ENCODE results near the gene CDH26.
"Not testable (repeated sequence)": the region's sequence is repeated elsewhere in the genome, so short reads cannot be mapped to it uniquely, and the experiment has no call there.

CDH26 gene

DNA sequence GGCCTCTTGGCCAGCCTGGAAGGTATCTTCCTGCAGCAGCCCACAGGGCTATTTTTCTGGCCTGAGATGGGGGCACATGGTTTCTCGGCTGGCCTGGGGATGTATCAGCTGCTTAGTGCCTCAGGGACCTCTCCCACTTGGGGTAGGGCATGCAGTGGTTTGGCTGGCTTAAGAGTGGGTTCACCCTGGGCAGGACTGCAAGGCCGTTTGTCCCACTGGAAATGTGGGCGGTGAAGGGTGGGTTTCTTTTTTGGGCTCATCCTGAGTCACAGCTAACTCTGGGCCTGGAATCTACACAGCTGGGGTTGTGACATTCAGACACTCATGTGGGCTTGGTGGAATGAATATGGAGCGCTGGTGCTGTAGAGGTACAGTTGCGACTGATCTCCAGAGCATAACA lies 62.0 kb downstream of the CDH26 start:
- DNase-seq, result no peak

DNA sequence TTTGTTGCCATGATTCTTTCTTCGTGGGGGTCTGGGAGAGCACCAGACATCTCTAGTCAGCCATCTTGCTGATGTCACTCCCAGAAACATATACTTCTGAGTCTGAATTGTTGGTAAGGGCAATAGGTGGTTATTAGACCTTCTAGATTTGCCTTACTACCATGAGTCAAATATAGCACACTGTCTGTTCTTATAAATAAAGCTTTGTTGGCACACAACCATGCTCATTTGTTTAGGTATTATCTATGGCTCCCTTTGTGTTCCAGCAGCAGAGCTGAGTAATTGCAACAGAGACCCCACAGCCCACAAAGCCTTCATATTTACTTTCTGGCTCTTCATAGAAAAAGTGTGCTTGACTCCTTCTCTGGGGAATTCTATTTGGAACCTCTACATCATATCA lies 62.9 kb downstream of the CDH26 start:
- DNase-seq, result no peak

GRCh38 chr20:60022849-60023248 lies 64.6 kb downstream of the CDH26 start:
- DNase-seq, result no peak

DNA sequence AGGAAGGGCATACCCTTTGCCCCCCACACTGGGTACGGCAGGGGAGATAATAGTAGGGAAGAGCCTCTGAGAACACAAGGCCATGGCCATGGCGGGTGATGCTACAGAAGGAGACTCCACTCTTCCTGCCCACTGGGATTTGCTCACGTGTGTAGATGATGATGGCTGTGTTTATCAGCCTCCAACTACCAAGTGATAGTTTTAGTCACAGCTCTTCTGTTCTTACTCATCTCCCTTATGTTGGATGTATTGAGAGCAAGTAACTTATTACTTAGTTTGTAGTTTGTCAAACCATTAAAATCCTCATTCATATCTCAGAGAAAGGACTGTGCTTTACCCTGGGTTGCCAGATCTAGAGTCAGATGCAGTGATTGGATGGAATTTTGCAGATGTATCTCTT lies 66.0 kb downstream of the CDH26 start:
- DNase-seq, result no peak

GRCh38 chr20:60024801-60025200 lies 66.6 kb downstream of the CDH26 start:
- DNase-seq, result no peak

DNA sequence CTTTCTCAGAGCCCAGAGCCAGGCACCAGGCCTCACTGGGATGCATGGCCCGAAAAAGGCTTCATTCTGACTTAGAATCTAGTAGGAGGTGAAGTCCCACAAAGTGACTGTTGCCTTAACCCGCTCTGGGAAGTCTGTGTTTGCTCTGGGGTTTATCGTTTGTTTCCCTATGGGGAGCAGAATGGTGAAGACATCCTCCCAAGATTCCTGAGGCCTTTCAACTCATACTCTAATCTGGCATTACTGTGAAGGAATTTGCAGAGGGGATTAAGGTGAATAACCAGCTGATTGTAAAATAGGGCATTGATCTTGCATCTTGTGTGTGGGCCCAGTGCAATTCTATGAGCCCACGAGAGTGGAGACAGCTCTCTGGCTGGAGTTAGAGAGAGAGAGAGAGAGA lies 67.8 kb downstream of the CDH26 start:
- DNase-seq, result no peak

DNA sequence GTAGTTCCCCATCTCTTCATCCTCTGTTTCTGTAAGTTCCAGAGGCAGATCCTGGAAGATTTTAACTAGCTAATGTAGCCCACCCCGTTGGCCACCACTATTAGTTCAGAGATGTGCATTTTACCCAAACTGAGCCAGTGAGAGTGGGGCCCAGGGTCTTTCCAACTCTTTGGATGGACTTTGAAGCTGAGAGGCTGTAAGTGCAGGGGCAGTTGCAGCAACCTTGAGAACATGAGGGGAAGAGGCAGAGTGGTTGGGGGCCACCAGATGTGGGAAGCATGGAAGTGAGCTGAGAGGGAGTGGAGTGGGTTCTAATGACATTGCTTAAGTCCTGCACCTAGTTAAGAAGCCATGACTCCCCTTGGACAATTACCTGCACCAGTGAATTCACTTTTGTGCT lies 72.2 kb downstream of the CDH26 start:
- DNase-seq, result no peak

GRCh38 chr20:60031107-60031506 lies 72.9 kb downstream of the CDH26 start:
- DNase-seq, result no peak

DNA sequence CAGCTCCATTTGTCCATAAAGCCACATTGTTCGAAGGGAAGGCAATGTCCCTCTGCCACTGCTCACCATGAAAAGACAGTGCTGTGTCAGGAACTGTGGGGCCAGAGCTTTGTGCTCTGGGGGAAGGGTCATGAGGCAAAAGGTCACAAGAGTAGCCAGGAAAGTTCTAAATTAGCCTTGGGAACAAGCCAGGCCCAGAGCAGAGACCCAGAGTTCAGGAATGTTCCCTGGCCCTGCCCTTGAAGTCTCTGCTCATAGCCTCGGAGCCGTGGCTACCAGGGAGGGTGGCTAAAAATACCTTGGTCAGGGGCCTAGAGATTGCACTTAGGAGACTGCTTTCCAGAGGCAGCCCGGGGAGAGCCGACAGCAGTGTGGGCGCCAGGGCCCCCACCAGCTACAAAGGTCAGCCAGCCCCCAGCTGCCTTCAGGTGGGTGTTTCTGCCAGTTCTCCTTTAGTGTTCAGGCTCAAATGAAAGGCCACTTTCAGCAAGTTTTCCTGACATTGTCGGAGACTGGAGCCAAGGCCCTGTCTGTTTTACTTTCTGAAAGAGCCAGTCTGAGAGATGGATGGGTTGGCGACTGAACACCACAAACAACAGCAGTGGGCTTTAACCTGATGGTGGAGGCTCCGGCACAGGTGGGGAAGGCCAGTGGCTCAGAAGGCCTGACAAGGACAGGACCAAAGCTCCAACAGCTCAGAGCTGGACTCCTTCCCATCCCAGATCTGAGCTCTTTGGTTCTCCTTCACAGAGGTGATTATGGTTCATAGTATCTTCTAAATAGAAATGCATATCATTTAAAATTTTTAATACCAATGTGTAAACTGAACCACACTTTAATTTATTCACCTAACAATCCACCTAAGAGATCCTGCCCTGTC lies 76.2 kb downstream of the CDH26 start:
- DNase-seq, result no peak

DNA sequence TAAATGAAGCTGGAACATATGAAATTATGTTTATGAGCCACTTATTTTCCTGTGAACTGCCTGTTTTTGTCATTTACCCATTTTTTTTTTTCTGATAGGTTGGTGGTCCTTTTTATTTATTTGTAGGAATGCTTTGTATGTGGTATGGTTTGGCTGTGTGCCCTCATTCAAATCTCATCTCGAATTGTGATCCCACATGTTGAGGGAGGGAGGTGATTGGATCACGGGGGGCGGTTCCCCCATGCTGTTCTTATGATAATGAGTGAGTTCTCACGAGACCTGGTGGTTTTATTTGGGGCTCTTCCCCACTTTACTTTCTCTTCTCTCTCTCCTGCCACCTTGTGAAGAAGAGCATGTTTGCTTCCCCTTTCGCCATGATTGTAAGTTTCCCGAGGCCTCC lies 77.3 kb downstream of the CDH26 start:
- no peak for DNase-seq

DNA sequence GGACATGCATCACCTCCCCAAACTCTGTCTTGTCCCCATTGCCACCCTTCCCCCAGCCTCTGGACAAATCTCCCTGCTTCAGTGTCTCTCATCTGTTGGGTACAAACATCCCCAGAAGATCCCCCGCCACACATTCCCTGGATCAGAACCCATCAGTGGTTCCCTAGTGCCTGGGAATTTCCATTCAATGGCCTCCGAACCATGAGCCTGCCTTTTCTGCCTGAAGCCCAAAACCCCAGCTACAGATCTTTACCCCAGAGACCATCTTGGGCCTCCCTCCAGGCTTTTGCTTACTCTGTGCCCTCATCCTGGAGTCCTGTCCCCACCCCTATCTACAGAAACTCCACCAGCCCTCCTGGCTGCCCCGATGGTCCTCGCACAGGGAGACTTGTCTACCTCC lies 78.1 kb downstream of the CDH26 start:
- DNase-seq, result no peak

DNA sequence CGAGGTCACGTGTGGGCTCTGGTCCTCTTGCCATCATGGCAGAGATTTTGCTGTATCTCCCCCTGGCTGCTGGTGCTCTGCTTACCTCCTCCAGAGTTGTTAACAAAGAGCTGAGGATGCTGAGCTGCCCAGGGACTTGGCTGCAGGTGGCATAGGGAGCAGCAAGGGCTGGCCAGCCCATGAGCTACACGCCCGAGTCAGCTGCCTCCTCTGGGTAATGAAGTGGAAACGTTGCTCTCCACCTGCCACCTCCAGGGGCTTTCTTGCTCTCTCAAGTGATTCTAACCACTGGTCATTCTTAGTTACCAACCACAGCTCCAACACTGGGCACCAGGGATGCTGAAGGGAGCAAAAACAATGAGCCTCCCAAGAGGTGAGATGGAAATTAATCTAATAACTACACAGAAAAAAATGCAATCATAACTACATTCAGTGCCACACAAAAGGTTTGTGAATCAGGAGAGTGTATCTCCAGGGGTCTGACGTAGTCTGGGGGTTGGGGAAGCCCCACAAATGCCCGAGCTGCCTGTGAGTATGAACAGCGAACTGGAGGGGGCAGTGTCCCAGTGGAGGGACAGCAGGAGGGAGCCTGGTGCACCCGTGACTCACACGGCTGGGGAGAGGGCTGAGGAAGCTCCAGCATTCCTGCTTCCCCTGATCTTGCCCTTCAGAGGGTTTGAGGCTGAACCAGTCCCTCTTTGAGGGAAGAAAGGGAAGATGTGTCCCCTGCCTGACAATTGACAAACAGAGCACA lies 78.7 kb downstream of the CDH26 start:
- no peak for DNase-seq

DNA sequence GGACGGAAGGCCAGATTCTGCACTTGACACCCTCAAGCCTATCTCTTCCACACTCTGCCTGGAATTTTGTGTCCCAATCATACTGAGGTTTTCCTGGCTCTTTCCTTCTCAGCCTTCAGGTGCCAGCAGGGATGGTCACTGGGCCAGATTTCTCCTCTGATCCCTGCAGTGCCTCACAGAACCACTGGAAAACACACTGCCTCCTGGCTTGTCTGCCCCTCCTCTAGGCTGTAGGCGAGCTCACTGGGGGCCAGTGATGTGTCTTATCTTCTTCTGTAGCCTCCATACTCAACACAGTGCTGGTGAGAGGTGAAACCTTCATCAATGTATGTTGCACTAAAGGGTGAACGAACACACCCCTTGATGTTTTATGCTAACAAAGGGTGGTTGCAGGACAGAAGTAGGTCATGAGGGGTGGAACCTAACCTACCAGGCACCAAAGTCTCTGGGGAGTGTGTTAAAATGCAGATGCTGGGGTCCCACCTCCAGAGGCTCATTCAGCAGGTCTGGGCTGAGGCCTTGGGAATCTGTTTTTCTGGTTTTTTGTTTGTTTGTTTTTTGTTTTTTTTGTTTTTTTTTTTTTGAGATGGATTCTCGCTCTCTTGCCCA lies 80.3 kb downstream of the CDH26 start:
- DNase-seq, result no peak

- no peak for DNase-seq
Measured at GRCh38 chr20:60039526-60039925, 81.3 kb downstream of the CDH26 start.

- no peak for DNase-seq
Measured at GRCh38 chr20:60040471-60041162, 82.4 kb downstream of the CDH26 start.

DNA sequence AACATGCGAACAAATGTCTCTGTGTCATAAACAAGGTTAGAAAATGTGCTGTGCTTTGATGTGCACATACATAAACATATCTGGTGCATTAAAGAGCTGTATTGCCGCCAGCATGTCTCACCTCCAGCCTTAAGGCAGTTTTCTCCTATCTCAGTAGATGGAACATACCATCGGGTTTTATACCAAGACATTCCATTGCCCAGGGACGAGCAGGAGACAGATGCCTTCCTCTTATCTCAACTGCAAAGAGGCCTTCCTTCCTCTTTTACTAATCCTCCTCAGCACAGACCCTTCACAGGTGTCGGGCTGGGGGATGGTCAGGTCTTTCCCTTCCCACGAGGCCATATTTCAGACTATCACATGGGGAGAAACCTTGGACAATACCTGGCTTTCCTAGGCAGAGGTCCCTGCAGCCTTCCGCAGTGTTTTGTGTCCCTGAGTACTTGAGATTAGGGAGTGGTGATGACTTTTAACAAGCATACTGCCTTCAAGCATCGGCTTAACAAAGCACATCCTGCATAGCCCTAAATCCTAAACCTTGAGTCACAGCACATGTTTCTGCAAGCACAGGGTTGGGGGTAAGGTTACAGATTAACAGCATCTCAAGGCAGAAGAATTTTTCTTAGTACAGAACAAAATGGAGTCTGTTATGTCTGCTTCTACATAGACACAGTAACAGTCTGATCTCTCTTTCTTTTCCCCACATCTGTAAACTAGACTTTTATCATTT lies 83.4 kb downstream of the CDH26 start:
- DNase-seq, result not testable (repeated sequence)

- DNase-seq, result no peak
Measured at GRCh38 chr20:60043435-60043834, 85.2 kb downstream of the CDH26 start.

- DNase-seq, result no peak
Measured at GRCh38 chr20:60046011-60046413, 87.8 kb downstream of the CDH26 start.

- no peak for DNase-seq
Measured at GRCh38 chr20:60046436-60046835, 88.2 kb downstream of the CDH26 start.

- no peak for DNase-seq
Measured at GRCh38 chr20:60046860-60047259, 88.6 kb downstream of the CDH26 start.

- DNase-seq, result no peak
Measured at GRCh38 chr20:60048634-60049521, 90.7 kb downstream of the CDH26 start.

DNA sequence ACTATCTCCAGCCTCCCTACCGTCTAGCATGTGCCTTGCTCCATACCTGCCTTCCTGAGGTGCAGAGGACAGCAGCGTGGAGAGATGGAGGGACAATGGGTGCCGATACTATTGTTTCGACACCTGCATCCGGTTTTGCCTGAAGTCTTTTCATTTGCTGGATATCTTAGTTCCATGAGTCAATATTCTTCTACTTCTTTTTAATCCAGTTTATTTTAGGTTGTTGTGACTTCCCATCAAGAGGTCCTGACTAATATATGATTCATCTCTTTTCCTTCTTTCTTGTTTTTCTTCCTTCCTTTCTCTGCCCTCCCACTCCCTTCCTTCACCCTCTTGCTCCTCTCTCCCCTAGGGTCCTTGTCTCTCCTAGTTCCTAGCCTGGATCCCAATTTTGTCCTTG lies 91.4 kb downstream of the CDH26 start:
- no peak for DNase-seq
